OCI-LY3 (cell line): ENCODE data around the gene SRGAP2.
"Not testable (repeated sequence)": the region's sequence is repeated elsewhere in the genome, so short reads cannot be mapped to it uniquely, and the experiment has no call there.

Experiments
- H2AFZ ChIP-seq: fragments of 200-600, 300-600 bp; shearing (Covaris generic); 2 replicates; pipeline ENCODE4 v1.6.0; 2014; ENCODE audit warnings: antibody characterized with exemption, low read depth, low read length
- H3K27ac ChIP-seq: fragments of 200-600, 300-600 bp; sonication (generic); 2 replicates; pipeline ENCODE4 v1.5.1; 2014; ENCODE audit warnings: mild to moderate bottlenecking, low read length, moderate library complexity, mixed read lengths
- H3K27me3 ChIP-seq: fragments of 200-600, 300-600 bp; sonication (generic); 2 replicates; pipeline ENCODE4 v1.6.1; 2014; ENCODE audit warnings: low read depth, low read length, mixed read lengths
- H3K36me3 ChIP-seq: fragments of 200-600, 300-600 bp; sonication (generic); replicated peaks from 2 replicates; pipeline ENCODE3; 2014; ENCODE audit warnings: low read depth, low read length, mixed read lengths
- H3K4me1 ChIP-seq: fragments of 300-600, 200-600 bp; sonication (generic); 2 replicates; pipeline ENCODE4 v1.6.1; 2014; ENCODE audit warnings: low read length, mixed read lengths
- H3K4me2 ChIP-seq: fragments of 200-600, 300-600 bp; sonication (generic); 2 replicates; pipeline ENCODE4 v1.6.1; 2014; ENCODE audit warnings: low read length, mixed read lengths
- H3K4me3 ChIP-seq: fragments of 300-600, 200-600 bp; sonication (generic); 2 replicates; pipeline ENCODE4 v1.5.1; 2014; ENCODE audit warnings: antibody characterized with exemption, mild to moderate bottlenecking, low read length, moderate library complexity
- H3K79me2 ChIP-seq: fragments of 300-600, 200-600 bp; shearing (Covaris generic); 2 replicates; pipeline ENCODE4 v1.6.1; 2014; ENCODE audit warnings: mild to moderate bottlenecking, low read length, mixed read lengths
- H3K9ac ChIP-seq: fragments of 300-600, 200-600 bp; shearing (Covaris generic); 2 replicates; pipeline ENCODE4 v1.6.0; 2014; ENCODE audit warnings: mild to moderate bottlenecking, low read length, moderate library complexity
- H3K9me3 ChIP-seq: fragments of 200-600, 300-600 bp; shearing (Covaris generic); 2 replicates; pipeline ENCODE4 v1.6.1; 2014; ENCODE audit warnings: low read length, mixed read lengths; ENCODE audit not compliant: insufficient read depth
- H4K20me1 ChIP-seq: fragments of 200-600, 300-600 bp; sonication (generic); 2 replicates; pipeline ENCODE4 v1.6.1; 2016; ENCODE audit warnings: low read length, mixed read lengths; ENCODE audit not compliant: insufficient read depth

Gene SRGAP2

DNA sequence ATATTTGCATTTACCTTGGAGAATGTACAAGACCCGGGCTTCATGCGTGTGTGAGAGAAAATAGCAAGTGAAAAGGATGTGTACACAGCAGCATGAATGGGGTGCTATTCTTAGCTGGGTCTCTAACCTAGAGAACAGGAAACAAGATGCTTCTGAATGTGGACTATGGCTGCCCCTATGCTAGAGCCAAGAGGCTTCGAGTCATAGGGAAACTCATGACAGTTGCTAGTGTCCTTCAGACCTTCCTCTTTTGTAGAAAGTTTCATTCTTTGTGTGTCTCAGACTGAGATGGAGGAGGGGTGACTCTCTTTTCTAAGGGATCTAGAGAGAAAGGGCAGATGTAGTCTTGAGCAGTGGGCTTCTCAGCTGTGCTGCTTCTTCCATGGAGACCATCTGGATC, 40.0 kb downstream of the SRGAP2 start:
- not testable (repeated sequence) for H3K9me3 ChIP-seq, H3K79me2 ChIP-seq, H4K20me1 ChIP-seq, H3K4me3 ChIP-seq, H3K27me3 ChIP-seq, H3K36me3 ChIP-seq, H3K9ac ChIP-seq, H2AFZ ChIP-seq
- H3K4me2 ChIP-seq = peak overlapping the region; percentile 49
- peak overlapping the region; percentile 55 for H3K27ac ChIP-seq
- peaks cover 18% of the 10 kb centered on the region for H3K4me1 ChIP-seq

DNA sequence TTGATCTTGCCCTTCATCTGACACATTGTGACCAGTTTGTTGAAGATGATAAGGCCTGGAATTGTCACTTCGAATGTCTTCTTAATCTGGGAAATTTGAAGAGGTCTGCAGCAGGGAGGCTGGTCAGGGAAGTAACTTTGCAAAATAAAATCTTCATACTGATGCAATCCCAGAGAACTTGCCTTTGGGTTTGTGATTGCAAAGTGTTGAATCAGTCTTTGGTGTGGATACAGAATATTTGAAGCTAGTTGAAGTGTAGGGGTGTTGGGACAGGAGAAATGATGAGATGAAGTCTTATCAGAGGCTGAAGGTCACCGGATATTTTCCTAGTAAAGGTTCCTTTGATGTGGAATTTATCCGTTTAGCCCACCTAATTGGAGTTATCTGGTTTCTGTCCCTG, 42.1 kb downstream of the SRGAP2 start:
- not testable (repeated sequence) for H3K27ac ChIP-seq

DNA sequence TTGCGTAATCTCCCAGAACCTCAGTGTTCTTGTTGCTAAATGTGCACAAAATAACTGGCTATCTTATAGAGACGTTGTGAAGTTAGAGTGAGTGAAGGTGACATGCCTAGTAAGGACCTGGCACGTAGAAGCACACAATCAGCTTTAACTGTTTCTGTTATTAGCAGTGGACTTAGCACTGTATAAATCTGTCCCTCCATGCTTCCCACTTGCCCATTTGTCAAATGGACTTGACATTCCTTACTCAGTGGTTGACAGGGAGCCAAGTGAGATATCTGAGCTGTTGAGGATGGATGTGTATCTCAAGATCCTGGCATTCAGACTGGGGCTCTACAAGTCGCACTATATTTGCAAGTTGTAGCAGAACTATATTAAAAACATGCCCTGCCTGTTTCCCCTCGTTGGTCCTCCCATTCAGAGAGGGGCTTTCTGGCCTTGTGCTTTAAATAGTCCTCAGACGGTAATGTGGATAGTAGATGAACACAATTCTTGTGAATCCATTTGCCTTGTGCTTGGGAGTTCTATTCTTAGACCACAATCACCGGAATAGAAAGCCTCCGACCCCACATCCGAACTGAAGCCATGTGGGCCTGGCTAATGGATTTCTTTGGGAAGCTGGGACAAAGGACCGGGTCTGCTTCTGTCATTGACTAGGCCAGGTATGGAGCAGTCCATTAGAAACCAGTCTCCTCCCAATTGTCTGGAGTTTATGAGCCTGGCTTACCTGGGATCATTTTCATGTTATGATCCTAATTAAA, 43.0 kb downstream of the SRGAP2 start:
- not testable (repeated sequence) for H3K36me3 ChIP-seq, H3K27ac ChIP-seq, H3K27me3 ChIP-seq, H2AFZ ChIP-seq, H3K9ac ChIP-seq, H4K20me1 ChIP-seq, H3K79me2 ChIP-seq, H3K4me1 ChIP-seq, H3K9me3 ChIP-seq, H3K4me3 ChIP-seq, H3K4me2 ChIP-seq

More for the DNA sequence above, 42.1 kb downstream of the SRGAP2 start:
- not testable (repeated sequence) for H2AFZ ChIP-seq, H3K9me3 ChIP-seq, H3K36me3 ChIP-seq, H3K4me2 ChIP-seq, H3K79me2 ChIP-seq, H4K20me1 ChIP-seq, H3K9ac ChIP-seq, H3K4me3 ChIP-seq, H3K27me3 ChIP-seq
- H3K4me1 ChIP-seq = peaks cover 13% of the 10 kb centered on the region

DNA sequence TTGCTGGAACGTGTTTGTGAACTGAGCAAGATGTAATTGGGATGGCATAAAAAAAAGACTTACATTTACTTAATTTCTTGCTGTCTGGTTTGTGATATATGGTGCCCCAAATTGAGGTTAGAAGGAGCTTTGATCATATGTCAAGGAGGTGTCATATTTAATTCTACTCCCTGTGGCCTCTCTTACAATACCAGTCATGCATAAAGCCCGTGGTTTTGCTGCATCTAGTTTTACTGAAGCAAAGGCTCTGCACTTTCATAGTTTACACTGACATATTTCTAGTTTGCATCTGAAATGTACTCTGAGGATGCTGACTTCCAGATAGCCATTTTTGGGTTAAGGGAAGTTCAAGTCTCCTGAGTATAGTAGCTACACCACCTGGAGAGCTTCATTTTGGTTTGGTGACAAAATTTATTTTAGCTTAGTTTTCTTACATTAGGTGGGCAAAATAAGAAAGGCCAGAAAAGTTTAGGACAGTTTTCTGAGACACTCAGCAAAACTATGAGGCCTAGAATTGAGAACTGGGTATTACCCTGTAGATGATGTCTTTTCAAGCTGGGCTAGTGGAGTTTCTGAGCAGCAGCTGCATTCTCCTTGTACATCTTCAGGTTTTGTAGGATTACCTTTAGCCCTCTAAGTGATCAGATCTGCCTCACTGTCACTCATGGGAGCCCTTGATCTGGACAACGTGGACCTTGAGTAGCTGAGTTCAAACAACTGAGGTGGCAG, 47.8 kb downstream of the SRGAP2 start:
- not testable (repeated sequence) for H3K9me3 ChIP-seq, H3K27me3 ChIP-seq, H4K20me1 ChIP-seq, H3K79me2 ChIP-seq, H3K4me3 ChIP-seq, H2AFZ ChIP-seq, H3K9ac ChIP-seq, H3K36me3 ChIP-seq
- Histone ChIP-seq H3K27ac (peak overlapping the region; percentile 56), H3K4me2 (peak overlapping the region; percentile 34; the same call in 1 of the 2 replicates), H3K4me1 (peaks cover 13% of the 10 kb centered on the region)

DNA sequence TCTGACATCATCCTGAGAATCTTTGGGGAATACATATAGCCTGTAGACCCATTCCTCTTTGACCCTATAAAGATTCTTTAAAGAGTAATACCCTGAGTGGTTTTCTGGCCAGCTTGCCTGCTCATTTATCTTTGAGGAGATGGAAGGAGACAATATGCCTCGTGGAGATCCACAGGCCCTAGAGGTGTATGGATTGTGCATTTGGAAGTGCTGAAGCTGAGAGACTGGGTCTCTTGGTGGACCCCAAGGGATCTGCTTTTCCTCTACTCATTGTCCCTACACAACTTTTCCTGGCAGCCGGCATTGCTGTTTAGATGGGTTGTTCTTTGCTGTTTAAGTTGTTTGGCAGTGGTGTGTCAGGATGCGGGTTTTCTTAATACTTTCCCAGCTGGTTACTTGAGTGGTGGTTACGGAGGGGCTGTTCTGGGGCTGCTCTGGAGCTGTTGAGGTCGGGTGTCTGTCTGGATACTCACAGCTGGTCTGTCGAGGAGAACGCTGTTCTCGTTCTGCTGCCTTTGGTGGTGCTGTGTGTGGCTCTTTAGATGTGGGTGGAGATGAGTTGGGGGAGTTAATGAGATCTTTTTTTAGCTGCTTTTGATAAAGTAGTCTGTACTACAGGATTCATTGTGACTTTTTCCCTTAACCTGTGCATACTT, 49.5 kb downstream of the SRGAP2 start:
- not testable (repeated sequence) for H2AFZ ChIP-seq, H3K27me3 ChIP-seq, H4K20me1 ChIP-seq, H3K9me3 ChIP-seq, H3K27ac ChIP-seq, H3K4me2 ChIP-seq, H3K4me3 ChIP-seq, H3K79me2 ChIP-seq, H3K9ac ChIP-seq, H3K36me3 ChIP-seq
- peaks cover 17% of the 10 kb centered on the region for H3K4me1 ChIP-seq
